Parathyroid adenoma (tissue), 2 donors: ENCODE data around the gene MYO16.
"Not testable (repeated sequence)": the region's sequence is repeated elsewhere in the genome, so short reads cannot be mapped to it uniquely, and the experiment has no call there.

ENCODE experiments used
- H2AFZ ChIP-seq: fragments of 300-600 bp; sonication (generic); one replicate; pipeline ENCODE4 v1.7.0; 2017; ENCODE audit warnings: antibody characterized with exemption, mild to moderate bottlenecking
- H3K27ac ChIP-seq: fragments of 300-600 bp; sonication (generic); one replicate; pipeline ENCODE4 v1.7.0; 2017
- H3K27me3 ChIP-seq: fragments of 300-600 bp; sonication (generic); one replicate; pipeline ENCODE4 v1.7.0; 2017; ENCODE audit warnings: low read length; ENCODE audit not compliant: control insufficient read depth, insufficient read depth
- H3K36me3 ChIP-seq: fragments of 300-600 bp; sonication (generic); one replicate; pipeline ENCODE4 v1.7.0; 2017; ENCODE audit warnings: low read length; ENCODE audit not compliant: control insufficient read depth, insufficient read depth
- H3K4me1 ChIP-seq: fragments of 300-600 bp; sonication (generic); one replicate; pipeline ENCODE4 v1.7.0; 2017; ENCODE audit warnings: control low read depth
- H3K4me2 ChIP-seq: fragments of 300-600 bp; sonication (generic); one replicate; pipeline ENCODE4 v1.7.0; 2017; ENCODE audit warnings: low read length
- H3K4me3 ChIP-seq: fragments of 300-600 bp; sonication (generic); one replicate; pipeline ENCODE4 v1.7.0; 2017; ENCODE audit warnings: low read depth, low read length
- H3K79me2 ChIP-seq: fragments of 300-600 bp; sonication (generic); one replicate; pipeline ENCODE4 v1.7.0; 2017; ENCODE audit warnings: control low read depth
- H3K9ac ChIP-seq: fragments of 300-600 bp; sonication (generic); one replicate; pipeline ENCODE4 v1.7.0; 2017; ENCODE audit warnings: mild to moderate bottlenecking
- H3K9me3 ChIP-seq: fragments of 300-600 bp; sonication (generic); one replicate; pipeline ENCODE4 v1.7.0; 2017; ENCODE audit warnings: low read length; ENCODE audit not compliant: control insufficient read depth
- CTCF ChIP-seq: fragments of 300-600 bp; sonication (generic); IDR thresholded peaks from one replicate; pipeline ENCODE4 v1.7.0; 2017; ENCODE audit warnings: antibody characterized with exemption, mild to moderate bottlenecking
- donor health status: primary hyperparathyroidism.

The MYO16 gene

GRCh38 chr13:108902405-108903155 lies 273.2 kb downstream of the MYO16 start:
- H3K4me3 ChIP-seq, result no peak overlapping the region

GRCh38 chr13:108903613-108904012 lies 274.2 kb downstream of the MYO16 start:
- no peak overlapping the region for H3K27ac ChIP-seq
- H3K79me2 ChIP-seq, result no peaks in the 10 kb centered on the region
- H3K36me3 ChIP-seq, result no peaks in the 10 kb centered on the region
- H3K27me3 ChIP-seq, result no peaks in the 10 kb centered on the region
- no peak overlapping the region for H3K9ac ChIP-seq
- TF ChIP-seq CTCF, result no peak
- no peak overlapping the region for H2AFZ ChIP-seq
- no peak overlapping the region for H3K4me3 ChIP-seq
- H3K4me2 ChIP-seq, result no peak overlapping the region
- no peaks in the 10 kb centered on the region for H3K9me3 ChIP-seq
- no peaks in the 10 kb centered on the region for H3K4me1 ChIP-seq

More at GRCh38 chr13:108902405-108903155, 273.2 kb downstream of the MYO16 start:
- TF ChIP-seq CTCF, result no peak
- Histone ChIP-seq H3K27me3 (no peaks in the 10 kb centered on the region), H3K27ac (no peak overlapping the region), H3K36me3 (no peaks in the 10 kb centered on the region), H3K4me1 (no peaks in the 10 kb centered on the region), H3K9ac (no peak overlapping the region), H3K9me3 (no peaks in the 10 kb centered on the region), H3K79me2 (no peaks in the 10 kb centered on the region), H2AFZ (no peak overlapping the region), H3K4me2 (no peak overlapping the region)

GRCh38 chr13:108911807-108912206 lies 282.4 kb downstream of the MYO16 start:
- no peaks in the 10 kb centered on the region for H3K9me3 ChIP-seq

GRCh38 chr13:108913731-108914130 lies 284.3 kb downstream of the MYO16 start:
- H3K9ac ChIP-seq, H3K9me3 ChIP-seq, H3K4me3 ChIP-seq, H3K27me3 ChIP-seq, H3K27ac ChIP-seq, H3K4me1 ChIP-seq, H3K4me2 ChIP-seq, H2AFZ ChIP-seq, H3K79me2 ChIP-seq, H3K36me3 ChIP-seq: not testable (repeated sequence)

More at GRCh38 chr13:108911807-108912206, 282.4 kb downstream of the MYO16 start:
- no peak overlapping the region for H3K9ac ChIP-seq
- no peak overlapping the region for H3K4me3 ChIP-seq
- TF ChIP-seq CTCF, result no peak
- H3K4me1 ChIP-seq, result no peaks in the 10 kb centered on the region
- H3K36me3 ChIP-seq, result no peaks in the 10 kb centered on the region
- H3K79me2 ChIP-seq, result no peaks in the 10 kb centered on the region
- no peak overlapping the region for H3K27ac ChIP-seq
- H2AFZ ChIP-seq, result no peak overlapping the region
- H3K4me2 ChIP-seq, result no peak overlapping the region
- no peaks in the 10 kb centered on the region for H3K27me3 ChIP-seq

- Histone ChIP-seq H3K4me1 (no peaks in the 10 kb centered on the region), H3K27ac (no peak overlapping the region), H3K4me2 (no peak overlapping the region), H3K27me3 (no peaks in the 10 kb centered on the region), H3K79me2 (no peaks in the 10 kb centered on the region), H3K9me3 (no peaks in the 10 kb centered on the region), H3K36me3 (no peaks in the 10 kb centered on the region), H3K4me3 (no peak overlapping the region), H3K9ac (no peak overlapping the region), H2AFZ (no peak overlapping the region)
- no peak for TF ChIP-seq CTCF
These were observed 285.8 kb downstream of the MYO16 start for GRCh38 chr13:108915095-108915633.
